Measurements from ENCODE around the gene ASS1.

GRCh38 chr9:130522233-130522808, 77.6 kb downstream of the ASS1 start:
- TF ChIP-seq POLR2AphosphoS5 (IDR thresholded peaks at IDR 0.05; ENCODE audit: low read depth, low read length) (no peak), POU2F2 (IDR thresholded peaks at IDR 0.05; ENCODE audit: low read depth, low read length) (no peak), POLR2A (IDR thresholded peaks at IDR 0.05; ENCODE audit: low read depth, low read length) (no peak), TAF1 (IDR thresholded peaks at IDR 0.05; ENCODE audit: low read depth, low read length) (no peak)
